Measurements from ENCODE around the gene CLDN11. TPM values are rescaled to one million over a fixed set of nuclear protein-coding genes. Genes with fewer than 3 reads are reported as not detected.

The CLDN11 gene
- polyA plus RNA-seq, 6 donors from 2014 or later = not detected

Other genes with a start within 250 kb of the CLDN11 start
- 100 to 1,000 TPM in 1 of 6 donors, 10 to 100 TPM in 5; 17.8 to 113 (median 60.1) TPM for gene PHC3, start 237.1 kb upstream of the CLDN11 start, polyA plus RNA-seq (ENCODE audit: low read depth in 6 of 6)
- 1 to 10 TPM; 2.0 to 6.4 (median 3.2) TPM for gene PRKCI, start 196.4 kb upstream of the CLDN11 start, polyA plus RNA-seq (ENCODE audit: low read depth in 6 of 6)
- 10 to 100 TPM; 12.3 to 28.5 (median 25.2) TPM for gene SKIL, start 61.2 kb upstream of the CLDN11 start, polyA plus RNA-seq (ENCODE audit: low read depth in 6 of 6)
- gene SLC7A14, start 167.2 kb downstream of the CLDN11 start, polyA plus RNA-seq (ENCODE audit: low read depth in 6 of 6) = not detected

All from naive B cell (primary cell).